HCT116 (cell line): Measurements from ENCODE around the gene DCTN5. TPM values are rescaled to one million over a fixed set of nuclear protein-coding genes. Genes with fewer than 3 reads are reported as not detected.

Experiments used
- ATAC-seq: fragments of 200-7000 bp; cut with Tn5 transposase; 2 replicates; pipeline ENCODE4 v1.9.1; 2020; ENCODE audit warnings: mild to moderate bottlenecking, moderate library complexity
- BruUV-seq: library from RNA; stranded (reverse); fragments of 400-500 nt; replicated peaks from 2 replicates; lab custom pipeline; 2021; lab: Mats Ljungman, UMichigan
- CTCF ChIA-PET: fragments of 300-600 bp; sonication (Branson Sonifier 250); formaldehyde crosslinking; loops from one replicate; lab custom pipeline; 2021; ENCODE audit warnings: antibody characterized with exemption; lab: Charles Lee
- POLR2A ChIA-PET: fragments of 300-600, 350-600 bp; sonication (Branson Sonifier 250); formaldehyde crosslinking; loops from one replicate; lab custom pipeline; 2021; ENCODE audit warnings: antibody characterized with exemption; lab: Charles Lee
- RAD21 ChIA-PET, 2 experiments: fragments of 300-600 bp; sonication (Branson Sonifier 250); formaldehyde crosslinking; loops; one replicate each; lab custom pipeline; 2023; ENCODE audit warnings: low total read pairs in 2 of 2; ENCODE audit not compliant: uncharacterized antibody in 2 of 2, unreplicated experiment in 2 of 2, low non-redundant PET in 1 of 2; lab: Charles Lee
- DNase-seq: peaks from one replicate; pipeline ENCODE4 v3.0.0-alpha.2; 2010; ENCODE audit warnings: low read depth, low spot score
- H2AFZ ChIP-seq: fragments of 200-600 bp; shearing (Covaris generic), sonication (generic); 2 replicates; pipeline ENCODE4 v1.6.1; 2017; ENCODE audit warnings: low read depth, mixed run types, mixed read lengths, antibody characterized with exemption, low read length; ENCODE audit not compliant: poor library complexity, severe bottlenecking
- H3K27ac ChIP-seq: 2 replicates; pipeline ENCODE4 v1.5.1; 2012; ENCODE audit warnings: low read depth, low read length
- H3K27me3 ChIP-seq: fragments of 200-600 bp; sonication (generic); 2 replicates; pipeline ENCODE4 v1.6.1; 2016; ENCODE audit warnings: mixed run types, low read length, mixed read lengths; ENCODE audit not compliant: insufficient read depth
- H3K36me3 ChIP-seq, 2 experiments: fragments of 200-500 bp in 1 of 2; fragments of 200-600 bp in 1 of 2; sonication (Bioruptor generic) in 1 of 2; sonication (generic) in 1 of 2; 2 replicates each; pipeline versions ENCODE4 v1.5.1 to v1.6.1; 2014 to 2016; ENCODE audit warnings: low read length in 2 of 2, inconsistent platforms in 1 of 2, mixed read lengths in 1 of 2, mixed run types in 1 of 2; ENCODE audit not compliant: insufficient read depth in 2 of 2, control insufficient read depth in 1 of 2
- H3K4me1 ChIP-seq, 2 experiments: fragments of 200-600 bp in 1 of 2; sonication (generic) in 1 of 2; 2 replicates each; pipeline versions ENCODE4 v1.5.1 to v1.6.1; 2012 to 2017; ENCODE audit warnings: low read length in 2 of 2, inconsistent platforms in 1 of 2, mild to moderate bottlenecking in 1 of 2, mixed read lengths in 1 of 2, mixed run types in 1 of 2, moderate library complexity in 1 of 2; ENCODE audit not compliant: insufficient read depth in 2 of 2, control insufficient read depth in 1 of 2
- H3K4me2 ChIP-seq: fragments of 200-600 bp; sonication (generic); 2 replicates; pipeline ENCODE4 v1.6.1; 2017; ENCODE audit warnings: mixed run types, low read length, mixed read lengths
- H3K4me3 ChIP-seq, 2 experiments: fragments of 200-600 bp in 1 of 2; sonication (generic) in 1 of 2; replicated peaks in 1 of 2; 2 replicates each; pipeline ENCODE4 v1.5.1; 2011 to 2016; ENCODE audit warnings: low read length in 2 of 2, control low read depth in 1 of 2, low read depth in 1 of 2, mild to moderate bottlenecking in 1 of 2, mixed read lengths in 1 of 2, mixed run types in 1 of 2
- H3K79me2 ChIP-seq: fragments of 200-600 bp; sonication (generic); 2 replicates; pipeline ENCODE4 v1.6.1; 2017; ENCODE audit warnings: mild to moderate bottlenecking, mixed run types, low read length, moderate library complexity, mixed read lengths; ENCODE audit not compliant: insufficient read depth
- H3K9ac ChIP-seq: fragments of 200-600 bp; sonication (generic); 2 replicates; pipeline ENCODE4 v1.6.1; 2016; ENCODE audit warnings: low read length, mixed read lengths
- H3K9me2 ChIP-seq: fragments of 200-600 bp; sonication (generic), shearing (Covaris generic); 2 replicates; pipeline ENCODE4 v1.6.1; 2017; ENCODE audit warnings: mixed run types, mild to moderate bottlenecking, moderate library complexity; ENCODE audit not compliant: insufficient read depth
- H3K9me3 ChIP-seq, 2 experiments: fragments of 200-500 bp in 1 of 2; fragments of 200-600 bp in 1 of 2; sonication (Bioruptor generic) in 1 of 2; sonication (generic) in 1 of 2; 2 replicates each; pipeline ENCODE4 v1.6.1; 2014 to 2017; ENCODE audit warnings: low read length in 2 of 2, mixed read lengths in 2 of 2, inconsistent platforms in 1 of 2, low read depth in 1 of 2, mild to moderate bottlenecking in 1 of 2, mixed run types in 1 of 2, moderate library complexity in 1 of 2; ENCODE audit not compliant: control insufficient read depth in 1 of 2, insufficient read depth in 1 of 2
- H4K20me1 ChIP-seq: fragments of 200-600 bp; sonication (generic), shearing (Covaris generic); 2 replicates; pipeline ENCODE4 v1.6.1; 2017; ENCODE audit warnings: mixed run types, mild to moderate bottlenecking, moderate library complexity; ENCODE audit not compliant: insufficient read depth
- CBX3 ChIP-seq: IDR thresholded peaks from 2 replicates; pipeline ENCODE4 v1.6.1; 2012; ENCODE audit warnings: low read depth
- CTCF ChIP-seq, 3 experiments: fragments of 200-600 bp in 1 of 3; sonication (generic) in 1 of 3; IDR thresholded peaks in 2 of 3; conservative IDR thresholded peaks in 1 of 3; 2 replicates each; pipeline ENCODE4 v1.5.1; 2012 to 2017; ENCODE audit warnings: low read depth in 2 of 3, low read length in 2 of 3, antibody characterized with exemption in 1 of 3, borderline replicate concordance in 1 of 3, control low read depth in 1 of 3, mild to moderate bottlenecking in 1 of 3, mixed read lengths in 1 of 3, mixed run types in 1 of 3, moderate library complexity in 1 of 3; ENCODE audit not compliant: insufficient read depth in 1 of 3
- ELF1 ChIP-seq: IDR thresholded peaks from 2 replicates; pipeline ENCODE4 v1.6.1; 2012; ENCODE audit warnings: low read depth, borderline replicate concordance
- FOSL1 ChIP-seq: IDR thresholded peaks from 2 replicates; pipeline ENCODE4 v1.6.1; 2012; ENCODE audit warnings: low read depth
- RAD21 ChIP-seq: IDR thresholded peaks from 2 replicates; pipeline ENCODE4 v1.6.1; 2012; ENCODE audit warnings: low read depth, mild to moderate bottlenecking
- SP1 ChIP-seq: IDR thresholded peaks from 2 replicates; pipeline ENCODE4 v1.6.1; 2012; ENCODE audit warnings: low read depth
- SRF ChIP-seq: IDR thresholded peaks from 2 replicates; pipeline ENCODE4 v1.6.1; 2012; ENCODE audit warnings: low read depth
- ZBTB33 ChIP-seq: IDR thresholded peaks from 2 replicates; pipeline ENCODE4 v1.6.1; 2011; ENCODE audit warnings: mild to moderate bottlenecking, low read length, moderate library complexity; ENCODE audit not compliant: insufficient replicate concordance; ENCODE audit errors: extremely low read depth
- ZNF274 ChIP-seq: fragments of 200-500 bp; sonication (Bioruptor generic); IDR thresholded peaks from 2 replicates; pipeline ENCODE4 v1.6.1; 2014; ENCODE audit warnings: mild to moderate bottlenecking, low read depth, low read length, inconsistent platforms
- intact Hi-C: fragments of 100-400 bp; cut with micrococcal nuclease; formaldehyde crosslinking; loops from 2 replicates; pipeline ENCODE4 v1.10.0; 2022
- total RNA-seq: library from RNA; stranded (reverse); gene quantifications from one replicate; pipeline ENCODE4 v1.2.1, GENCODE V29; 2021; ENCODE audit not compliant: unreplicated experiment

Gene DCTN5
- total RNA-seq, 1 experiment from 2014 or later = 42.9 TPM

- H3K9me2 ChIP-seq = no peaks in the 10 kb centered on the region
- no peak overlapping the region for H3K9ac ChIP-seq
- intact Hi-C loops = no loop called here
- ChIA-PET CTCF (no interaction called here), RAD21 (no interaction called here), POLR2A (interaction anchor here (0.9 kb wide), 1 partner anchor 14 kb away, joined by 4 read pairs; no protein-coding TSS in a partner anchor)
- H3K4me3 ChIP-seq = no peak overlapping the region
- H3K4me1 ChIP-seq = peaks cover 12 to 30% of the 10 kb centered on the region in 2 experiments
- ATAC-seq (no peak), DNase-seq (no peak)
- H3K36me3 ChIP-seq = no peaks in the 10 kb centered on the region
- H4K20me1 ChIP-seq = no peaks in the 10 kb centered on the region
- H3K4me2 ChIP-seq = 0 out of 2 replicates have a peak overlapping the region, but pooled peaks have one; percentile 13
- no peak overlapping the region; the same call in 1 of the 2 replicates for H3K27ac ChIP-seq
- no peaks in the 10 kb centered on the region for H3K27me3 ChIP-seq
- H3K9me3 ChIP-seq = peaks cover 3 to 9% of the 10 kb centered on the region in 2 experiments; a peak in 2 of 4 replicates
- no TSS peak for BruUV-seq
- TF ChIP-seq ZBTB33 (no peak), FOSL1 (no peak), SP1 (no peak), ZNF274 (no peak), RAD21 (no peak), ELF1 (no peak), SRF (no peak), CTCF (IDR thresholded peaks at IDR 0.05 in 2 of 3, conservative IDR thresholded peaks at IDR 0.05 in 1 of 3; ENCODE audit: borderline replicate concordance in 1 of 3, insufficient read depth in 1 of 3, low read depth in 2 of 3, low read length in 2 of 3) (no peak), CBX3 (no peak)
- H2AFZ ChIP-seq = no peak overlapping the region
- no peaks in the 10 kb centered on the region for H3K79me2 ChIP-seq
These were observed 58.8 kb downstream of the DCTN5 start for GRCh38 chr16:23700093-23700492.
